GM21619 (cell line): ENCODE measurements around the gene GSTA4.
"Not testable (repeated sequence)": the region's sequence is repeated elsewhere in the genome, so short reads cannot be mapped to it uniquely, and the experiment has no call there.

ENCODE experiments used
- ATAC-seq: cut with Tn5 transposase; IDR thresholded peaks from one replicate; pipeline ENCODE4 v1.9.1; 2021; ENCODE audit not compliant: unreplicated experiment

Gene GSTA4

GRCh38 chr6:53014744-53015143 lies 19.7 kb upstream of the GSTA4 start:
- no peak for ATAC-seq

GRCh38 chr6:53014063-53014462 lies 19.0 kb upstream of the GSTA4 start:
- ATAC-seq = no peak

- ATAC-seq = no peak
Observed at GRCh38 chr6:53011979-53012378, 16.9 kb upstream of the GSTA4 start.

GRCh38 chr6:53010504-53010903 lies 15.4 kb upstream of the GSTA4 start:
- no peak for ATAC-seq

- no peak for ATAC-seq
Observed at GRCh38 chr6:53009511-53009910, 14.4 kb upstream of the GSTA4 start.

GRCh38 chr6:53009056-53009455 lies 14.0 kb upstream of the GSTA4 start:
- ATAC-seq = no peak

- ATAC-seq = not testable (repeated sequence)
Observed at GRCh38 chr6:53008192-53008687, 13.2 kb upstream of the GSTA4 start.

DNA sequence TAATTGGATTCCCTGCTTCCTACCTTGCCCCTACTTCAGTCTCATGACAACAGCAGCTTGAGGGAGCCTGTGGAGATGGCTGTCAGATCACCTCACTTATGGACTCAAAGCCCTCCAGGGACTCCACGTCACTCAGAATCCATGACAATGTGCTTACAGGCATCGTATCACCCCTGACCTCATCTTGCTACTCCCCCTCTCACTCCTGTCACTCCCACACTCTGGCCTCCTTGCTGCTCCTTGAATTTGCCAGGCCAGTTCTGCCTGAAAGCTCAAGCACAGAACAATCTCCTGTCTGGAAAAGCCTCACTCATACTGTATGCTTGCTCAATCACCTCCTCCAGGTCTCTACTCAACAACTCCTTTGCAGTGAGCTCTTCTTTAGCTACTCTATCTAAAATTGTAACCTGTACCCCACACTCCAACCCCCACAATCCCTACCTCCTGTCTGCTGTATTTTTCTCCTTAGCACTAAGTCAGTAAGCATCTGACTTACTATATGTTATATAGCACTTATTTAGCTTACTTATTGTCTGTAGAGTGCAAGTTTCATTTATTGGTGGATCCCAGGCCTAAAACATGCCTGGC lies 10.7 kb upstream of the GSTA4 start:
- no peak for ATAC-seq

- ATAC-seq = no peak
Observed at GRCh38 chr6:52999456-52999855, 4.4 kb upstream of the GSTA4 start.

DNA sequence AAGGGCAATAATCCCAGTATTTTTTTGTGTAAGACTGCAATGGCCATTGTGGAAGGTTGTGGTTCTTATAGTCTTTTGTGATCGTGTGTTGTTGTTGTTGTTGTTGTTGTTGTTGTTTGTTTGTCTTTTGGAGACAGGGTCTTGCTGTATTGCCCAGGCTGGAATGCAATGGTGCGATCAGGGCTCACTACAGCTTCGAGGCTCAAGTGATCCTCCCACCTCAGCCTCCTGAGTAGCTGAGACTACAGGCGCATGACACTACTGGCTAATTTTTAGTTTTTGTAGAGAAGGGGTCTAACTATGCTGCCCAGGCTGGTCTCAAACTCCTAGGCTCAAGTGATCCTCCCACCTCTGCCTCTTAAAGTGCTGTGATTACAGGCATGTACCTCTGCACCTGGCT lies 3.5 kb upstream of the GSTA4 start:
- ATAC-seq = no peak

- ATAC-seq = no peak
Observed at GRCh38 chr6:52995913-52996645, 995 bp upstream of the GSTA4 start.

- ATAC-seq = peak; percentile 16
Observed at GRCh38 chr6:52994839-52995088, 320 bp downstream of the GSTA4 start.

DNA sequence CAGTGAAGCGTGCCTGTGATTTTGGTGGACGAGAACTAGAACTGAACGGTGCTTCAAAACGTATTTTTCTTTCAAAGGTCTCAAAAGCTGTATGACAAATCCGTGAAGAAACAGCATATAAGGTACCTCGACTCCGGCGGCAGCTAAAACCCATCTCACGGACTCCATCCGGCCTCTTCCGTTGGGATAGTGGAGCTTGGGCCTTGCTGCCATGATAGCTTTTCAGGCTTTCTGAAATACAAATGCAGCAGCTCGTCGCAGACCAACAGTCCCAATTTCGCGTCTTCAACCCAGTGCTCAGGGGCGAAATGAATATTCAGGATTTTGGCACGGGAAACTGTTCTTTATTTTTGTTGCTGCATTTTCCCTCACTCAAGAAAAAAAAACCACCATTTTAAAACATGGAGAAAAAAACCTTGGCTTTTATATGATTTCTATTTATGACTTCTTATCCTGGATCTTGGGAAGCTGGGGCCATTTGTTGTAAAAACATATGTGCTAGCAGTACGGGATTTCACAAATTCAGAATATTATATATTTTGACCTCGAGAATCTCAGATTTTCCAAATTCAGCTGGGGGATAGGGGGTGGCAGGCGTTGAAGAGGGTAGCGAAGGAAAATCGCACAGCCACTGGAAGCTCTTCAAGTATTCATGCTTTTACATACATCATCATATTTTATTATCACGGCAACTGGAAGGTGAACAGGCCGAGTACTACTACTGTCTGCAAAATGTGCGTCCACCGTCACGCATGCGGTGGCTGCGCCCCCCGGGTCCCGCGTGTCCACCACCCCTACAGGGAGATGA lies 849 bp downstream of the GSTA4 start:
- no peak for ATAC-seq

GRCh38 chr6:52992980-52993920 lies 1.8 kb downstream of the GSTA4 start:
- ATAC-seq = no peak

DNA sequence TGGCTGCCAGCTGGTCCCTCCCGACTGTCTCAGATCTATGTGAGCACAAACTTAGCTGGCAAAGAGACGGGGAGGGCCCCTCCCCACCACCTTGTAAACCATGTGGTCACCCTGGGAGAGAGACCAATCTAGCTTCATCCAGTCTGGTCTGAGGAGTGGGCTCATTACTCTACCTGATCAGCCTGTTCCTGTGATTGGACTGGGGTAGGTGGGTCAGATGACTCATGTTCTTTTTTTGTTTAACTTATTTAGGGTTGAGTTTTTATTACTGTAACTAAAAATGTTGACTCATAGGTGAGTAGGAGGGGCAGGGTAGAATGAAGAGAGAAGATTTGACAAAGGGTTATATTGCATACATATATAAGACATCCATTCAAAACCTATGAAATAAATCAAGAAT lies 4.7 kb downstream of the GSTA4 start:
- no peak for ATAC-seq

GRCh38 chr6:52985228-52985627 lies 9.9 kb downstream of the GSTA4 start:
- ATAC-seq = no peak

DNA sequence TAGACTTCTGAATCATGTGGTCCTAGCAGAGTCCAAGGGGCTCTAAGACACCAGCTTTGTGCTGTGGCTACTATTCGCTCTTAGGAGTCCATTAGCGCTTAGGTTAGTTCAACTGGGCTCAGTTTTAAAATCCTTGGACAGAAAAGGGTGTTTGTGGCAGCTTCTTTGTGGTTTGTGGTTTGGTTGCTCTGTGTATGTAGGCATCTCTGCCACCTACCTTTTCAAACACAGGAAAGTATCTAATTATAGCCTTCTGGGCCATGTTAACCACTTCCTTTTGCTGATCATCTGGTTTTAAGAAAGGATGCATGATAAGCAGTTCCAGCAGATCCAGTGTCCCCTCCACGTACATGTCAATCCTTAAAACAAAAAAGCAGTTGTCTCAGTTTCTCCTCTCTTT lies 10.8 kb downstream of the GSTA4 start:
- ATAC-seq = peak; percentile 79

GRCh38 chr6:52983159-52983848 lies 11.8 kb downstream of the GSTA4 start:
- no peak for ATAC-seq

DNA sequence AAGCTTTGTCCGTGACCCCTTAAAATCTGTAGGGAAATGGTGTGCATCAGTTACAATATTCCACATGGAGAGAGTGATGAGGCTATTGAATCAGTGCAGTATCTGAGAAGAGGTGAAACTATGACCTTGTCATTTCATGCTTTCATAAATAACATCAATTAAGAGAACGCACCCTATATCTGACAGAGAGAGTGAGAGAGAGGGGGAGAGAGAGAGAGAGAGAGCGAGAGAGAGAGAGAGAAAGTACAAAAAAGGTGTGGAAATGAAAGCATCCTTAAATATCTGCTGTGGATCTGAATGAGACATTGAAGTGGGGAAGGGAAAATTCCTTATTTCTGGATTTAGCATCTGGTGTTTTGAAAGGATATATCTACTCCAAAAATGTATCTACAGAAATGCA lies 12.4 kb downstream of the GSTA4 start:
- ATAC-seq = no peak

GRCh38 chr6:52981222-52981900 lies 13.7 kb downstream of the GSTA4 start:
- ATAC-seq = no peak
